ENCODE data around the gene CPT1B. TPM values are rescaled to one million over a fixed set of nuclear protein-coding genes. Genes with fewer than 3 reads are reported as not detected.

Gene CPT1B
- total RNA-seq, 2 donors from 2014 or later: 83.5 to 105 TPM

DNA sequence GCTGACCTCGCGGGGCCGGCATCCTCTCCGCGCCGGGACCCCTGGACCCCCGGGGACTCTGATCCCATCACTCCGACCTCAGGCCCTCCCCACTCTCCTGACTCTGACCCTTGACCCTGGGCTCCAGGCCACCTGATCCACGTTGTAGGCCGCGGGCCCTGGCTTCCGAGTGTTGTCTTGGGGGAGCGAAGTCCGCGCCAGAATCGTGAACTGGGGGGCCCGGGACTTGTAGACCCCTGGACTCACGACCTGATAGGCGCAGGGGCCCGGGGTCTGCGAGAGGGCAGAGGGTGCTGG, 47.7 kb downstream of the CPT1B start:
- Mint-ChIP-seq H3K4me1 (peaks cover 8% of the 10 kb centered on the region), H3K36me3 (ENCODE audit: low read depth) (no peaks in the 10 kb centered on the region), H3K4me3 (peak overlapping the region; percentile 56), H3K27me3 (ENCODE audit: insufficient read depth) (peaks cover 65% of the 10 kb centered on the region), H3K9me3 (no peaks in the 10 kb centered on the region), H3K27ac (no peak overlapping the region)
- TF ChIP-seq, protein P1, sequence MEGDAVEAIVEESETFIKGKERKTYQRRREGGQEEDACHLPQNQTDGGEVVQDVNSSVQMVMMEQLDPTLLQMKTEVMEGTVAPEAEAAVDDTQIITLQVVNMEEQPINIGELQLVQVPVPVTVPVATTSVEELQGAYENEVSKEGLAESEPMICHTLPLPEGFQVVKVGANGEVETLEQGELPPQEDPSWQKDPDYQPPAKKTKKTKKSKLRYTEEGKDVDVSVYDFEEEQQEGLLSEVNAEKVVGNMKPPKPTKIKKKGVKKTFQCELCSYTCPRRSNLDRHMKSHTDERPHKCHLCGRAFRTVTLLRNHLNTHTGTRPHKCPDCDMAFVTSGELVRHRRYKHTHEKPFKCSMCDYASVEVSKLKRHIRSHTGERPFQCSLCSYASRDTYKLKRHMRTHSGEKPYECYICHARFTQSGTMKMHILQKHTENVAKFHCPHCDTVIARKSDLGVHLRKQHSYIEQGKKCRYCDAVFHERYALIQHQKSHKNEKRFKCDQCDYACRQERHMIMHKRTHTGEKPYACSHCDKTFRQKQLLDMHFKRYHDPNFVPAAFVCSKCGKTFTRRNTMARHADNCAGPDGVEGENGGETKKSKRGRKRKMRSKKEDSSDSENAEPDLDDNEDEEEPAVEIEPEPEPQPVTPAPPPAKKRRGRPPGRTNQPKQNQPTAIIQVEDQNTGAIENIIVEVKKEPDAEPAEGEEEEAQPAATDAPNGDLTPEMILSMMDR (conservative IDR thresholded peaks at IDR 0.05): no peak
- no peak overlapping the region for H3K4me3 ChIP-seq (ENCODE audit: low read length)
- H3K27me3 ChIP-seq (ENCODE audit: control insufficient read depth, insufficient read depth, low read length, poor library complexity, severe bottlenecking): peaks cover 57% of the 10 kb centered on the region
- H3K4me1 ChIP-seq (ENCODE audit: control insufficient read depth, insufficient read depth, low read length): no peaks in the 10 kb centered on the region
- no peak for DNase-seq
- H3K36me3 ChIP-seq (ENCODE audit: control insufficient read depth, insufficient read depth, low read length): no peaks in the 10 kb centered on the region
- 9 to 15% methylated on average over 4 to 21 of the region's 21 CpGs for WGBS, 2 experiments (ENCODE audit: insufficient coverage in 1 of 2, insufficient read length in 1 of 2)
- H3K9ac ChIP-seq (ENCODE audit: extremely low read depth, low read length, poor library complexity, severe bottlenecking): no peak overlapping the region
- no peaks in the 10 kb centered on the region for H3K9me3 ChIP-seq (ENCODE audit: control insufficient read depth, low read length)
- H3K27ac ChIP-seq (ENCODE audit: low read depth, low read length): no peak overlapping the region

DNA sequence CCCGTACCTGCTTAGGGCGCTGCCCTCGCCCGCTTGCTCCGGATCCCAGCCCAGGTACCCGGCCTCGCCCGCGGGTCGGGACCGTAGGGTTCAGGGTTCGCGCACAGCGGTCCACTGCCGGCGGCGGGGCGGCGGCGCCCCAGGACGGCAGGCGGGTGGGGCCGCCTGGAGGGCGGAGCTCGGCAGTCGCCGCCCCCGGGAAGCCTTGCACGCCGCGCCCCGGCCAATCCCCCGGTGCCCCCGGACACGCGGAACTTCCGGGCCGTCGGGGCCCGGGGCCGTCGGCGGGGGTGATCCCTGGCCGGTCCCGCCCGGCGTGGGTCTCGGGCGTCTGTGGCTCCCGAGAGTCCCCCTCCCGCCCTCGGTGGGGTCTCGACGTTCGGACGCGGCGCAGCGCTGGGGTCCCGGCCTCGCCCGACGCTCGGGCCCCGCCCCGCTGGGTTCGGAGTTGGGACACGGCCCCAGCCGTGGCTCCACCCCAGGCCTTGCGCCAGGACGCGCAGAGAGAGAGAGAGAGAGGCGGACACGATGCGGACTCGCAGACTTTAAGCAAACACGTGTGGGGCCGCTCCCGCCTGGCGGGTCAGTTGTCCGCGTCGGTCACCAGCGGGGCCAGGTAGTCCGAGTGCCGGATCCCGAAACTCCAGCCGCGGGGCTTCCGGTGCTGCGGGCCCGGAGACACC, 48.2 kb downstream of the CPT1B start, which contains the start of gene TYMP:
Gene TYMP (minus strand): TSS at position 116 of the 683 bp plus-strand sequence. CDS start 303 bp downstream, outside the sequence.
- Histone ChIP-seq H3K27ac (ENCODE audit: low read depth, low read length) (no peak within 1 kb of the TSS), H3K9ac (ENCODE audit: extremely low read depth, low read length, poor library complexity, severe bottlenecking) (peak within 1 kb of the TSS; percentile 41), H3K36me3 (ENCODE audit: control insufficient read depth, insufficient read depth, low read length) (no peaks in the 10 kb centered on the region), H3K27me3 (ENCODE audit: control insufficient read depth, insufficient read depth, low read length, poor library complexity, severe bottlenecking) (peaks cover 57% of the 10 kb centered on the region), H3K4me1 (ENCODE audit: control insufficient read depth, insufficient read depth, low read length) (no peaks in the 10 kb centered on the region), H3K4me3 (ENCODE audit: low read length) (no peak within 1 kb of the TSS), H3K9me3 (ENCODE audit: control insufficient read depth, low read length) (no peaks in the 10 kb centered on the region)
- H3K4me1 Mint-ChIP-seq: peaks cover 8% of the 10 kb centered on the region
- H3K4me3 Mint-ChIP-seq: peak within 1 kb of the TSS; percentile 56
- peak; percentile 68 for DNase-seq
- peaks cover 65% of the 10 kb centered on the region for H3K27me3 Mint-ChIP-seq (ENCODE audit: insufficient read depth)
- H3K27ac Mint-ChIP-seq: no peak within 1 kb of the TSS
- 6 to 7% methylated on average over 27 to 92 of the region's 92 CpGs for WGBS, 2 experiments (ENCODE audit: insufficient coverage in 1 of 2, insufficient read length in 1 of 2)
- H3K36me3 Mint-ChIP-seq (ENCODE audit: low read depth): no peaks in the 10 kb centered on the region
- H3K9me3 Mint-ChIP-seq: no peaks in the 10 kb centered on the region
- TF ChIP-seq, protein P1 (conservative IDR thresholded peaks at IDR 0.05): no peak

DNA sequence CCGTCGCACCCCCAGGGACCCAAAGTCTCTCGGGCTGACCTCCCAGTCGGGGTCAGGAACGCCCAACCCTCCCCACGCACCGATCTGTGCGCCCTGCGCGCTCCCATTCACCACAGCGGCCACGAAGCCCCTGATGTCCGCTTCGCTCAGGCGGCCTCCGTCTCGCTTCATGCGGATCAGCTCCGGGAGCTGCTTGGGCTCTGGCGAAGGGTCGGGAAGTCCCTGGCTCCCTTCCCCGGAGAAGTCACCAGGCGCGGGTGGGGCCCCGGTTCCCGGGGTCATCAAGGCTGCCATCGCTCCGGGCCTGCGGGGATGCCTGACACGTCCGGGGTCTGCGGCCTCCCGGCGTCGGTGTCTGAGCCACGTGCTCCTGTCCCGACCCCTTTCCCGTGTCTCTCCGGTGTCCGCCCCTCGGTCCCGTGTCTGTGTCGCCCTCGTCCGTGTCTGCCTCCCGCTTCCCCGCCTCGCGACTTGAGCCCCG, 48.8 kb downstream of the CPT1B start:
- Histone ChIP-seq H3K27me3 (ENCODE audit: control insufficient read depth, insufficient read depth, low read length, poor library complexity, severe bottlenecking) (peaks cover 57% of the 10 kb centered on the region), H3K4me3 (ENCODE audit: low read length) (no peak overlapping the region), H3K4me1 (ENCODE audit: control insufficient read depth, insufficient read depth, low read length) (no peaks in the 10 kb centered on the region), H3K9ac (ENCODE audit: extremely low read depth, low read length, poor library complexity, severe bottlenecking) (no peak overlapping the region), H3K9me3 (ENCODE audit: control insufficient read depth, low read length) (no peaks in the 10 kb centered on the region), H3K27ac (ENCODE audit: low read depth, low read length) (no peak overlapping the region), H3K36me3 (ENCODE audit: control insufficient read depth, insufficient read depth, low read length) (no peaks in the 10 kb centered on the region)
- no peaks in the 10 kb centered on the region for H3K36me3 Mint-ChIP-seq (ENCODE audit: low read depth)
- 27 to 40% methylated on average over 33 to 50 of the region's 50 CpGs for WGBS, 2 experiments (ENCODE audit: insufficient coverage in 1 of 2, insufficient read length in 1 of 2)
- H3K4me1 Mint-ChIP-seq: peaks cover 12% of the 10 kb centered on the region
- H3K9me3 Mint-ChIP-seq: no peaks in the 10 kb centered on the region
- H3K27me3 Mint-ChIP-seq (ENCODE audit: insufficient read depth): peaks cover 65% of the 10 kb centered on the region
- no peak overlapping the region for H3K4me3 Mint-ChIP-seq
- no peak overlapping the region for H3K27ac Mint-ChIP-seq
- peak; percentile 66 for DNase-seq
- TF ChIP-seq, protein P1 (conservative IDR thresholded peaks at IDR 0.05): no peak

All from endodermal cell (in vitro differentiated cells).